Measurements from ENCODE around the gene TMEM134. TPM values are rescaled to one million over a fixed set of nuclear protein-coding genes. Genes with fewer than 3 reads are reported as not detected.

Gene TMEM134
- total RNA-seq, 1 experiment from 2014 or later = 52.2 TPM

DNA sequence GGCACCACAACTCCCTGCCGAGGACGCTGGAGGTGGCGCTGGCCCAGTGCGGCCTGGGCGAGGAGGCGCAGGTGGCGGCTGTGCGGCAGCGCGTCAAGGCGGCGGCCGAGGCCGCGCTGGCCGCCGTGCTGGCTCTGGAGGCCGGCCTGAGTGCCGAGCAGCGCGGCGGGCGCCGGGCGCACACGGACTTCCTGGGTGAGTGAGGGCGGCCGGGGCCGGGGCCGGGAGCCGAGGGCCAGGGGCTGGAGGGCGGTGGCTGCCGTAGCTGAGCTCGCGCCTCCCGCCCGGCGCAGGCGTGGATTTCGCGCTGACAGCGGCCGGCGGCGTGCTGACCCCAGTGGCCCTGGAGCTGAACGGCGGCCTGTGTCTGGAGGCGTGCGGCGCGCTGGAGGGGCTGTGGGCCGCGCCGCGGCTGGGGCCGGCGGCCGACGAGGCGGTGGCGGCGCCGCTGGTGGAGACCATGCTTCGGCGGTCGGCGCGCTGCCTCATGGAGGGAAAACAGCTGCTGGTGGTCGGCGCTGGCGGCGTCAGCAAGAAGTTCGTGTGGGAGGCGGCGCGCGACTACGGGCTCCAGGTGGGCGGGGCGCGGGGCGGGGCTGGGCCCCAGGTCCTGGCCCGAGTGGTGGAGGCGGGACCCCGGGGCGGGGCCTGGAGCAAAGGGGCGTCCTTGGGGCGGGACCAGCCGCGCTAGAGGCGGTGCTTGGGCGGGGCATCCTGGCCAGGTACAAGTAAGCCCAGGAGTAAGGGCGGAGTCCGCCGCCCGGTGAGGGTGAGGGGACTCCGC lies 48.2 kb downstream of the TMEM134 start:
- H3K9me3 Mint-ChIP-seq (ENCODE audit: unreplicated experiment) = no peaks in the 10 kb centered on the region
- peaks cover 13% of the 10 kb centered on the region for H3K4me1 ChIP-seq
- no peaks in the 10 kb centered on the region for H3K36me3 ChIP-seq (ENCODE audit: control insufficient read depth, insufficient read depth, low read length)
- POLR2A ChIA-PET = interaction anchor here (0.5 to 1.7 kb wide), 9 partner anchors 14 to 72 kb away, joined by 3 to 18 read pairs (median 6); partner anchors contain the start of genes AIP, CORO1B, POLD4 and PPP1CA
- no peaks in the 10 kb centered on the region for H3K9me3 ChIP-seq
- peak; percentile 99 to 100 for DNase-seq
- no peaks in the 10 kb centered on the region for H3K27me3 ChIP-seq (replicated peaks; ENCODE audit: control insufficient read depth, insufficient read depth, low read length)
- no peaks in the 10 kb centered on the region for H3K27me3 Mint-ChIP-seq (ENCODE audit: insufficient read depth, unreplicated experiment)
- H3K4me3 ChIP-seq (ENCODE audit: low read depth, low read length) = peak overlapping the region; percentile 59
- no TSS peak for BruUV-seq (replicated peaks)
- peaks cover 27% of the 10 kb centered on the region for H3K36me3 Mint-ChIP-seq (ENCODE audit: insufficient read depth, unreplicated experiment)
- H3K4me3 Mint-ChIP-seq (ENCODE audit: unreplicated experiment) = peak overlapping the region; percentile 71
- CTCF ChIA-PET = interaction anchor here (0.5 to 4.1 kb wide), 8 partner anchors 14 to 82 kb away, joined by 3 to 45 read pairs (median 3); partner anchors contain the start of genes CORO1B, PPP1CA and RAD9A
- intact Hi-C loops (cut with micrococcal nuclease; ENCODE audit: unreplicated experiment) = loop anchor here (1.0 to 2.0 kb wide), 4 partner anchors 9 to 48 kb away; partner anchors contain the start of gene TMEM134
- H3K27ac Mint-ChIP-seq (ENCODE audit: unreplicated experiment) = peak overlapping the region; percentile 68
- TF ChIP-seq, protein P1, sequence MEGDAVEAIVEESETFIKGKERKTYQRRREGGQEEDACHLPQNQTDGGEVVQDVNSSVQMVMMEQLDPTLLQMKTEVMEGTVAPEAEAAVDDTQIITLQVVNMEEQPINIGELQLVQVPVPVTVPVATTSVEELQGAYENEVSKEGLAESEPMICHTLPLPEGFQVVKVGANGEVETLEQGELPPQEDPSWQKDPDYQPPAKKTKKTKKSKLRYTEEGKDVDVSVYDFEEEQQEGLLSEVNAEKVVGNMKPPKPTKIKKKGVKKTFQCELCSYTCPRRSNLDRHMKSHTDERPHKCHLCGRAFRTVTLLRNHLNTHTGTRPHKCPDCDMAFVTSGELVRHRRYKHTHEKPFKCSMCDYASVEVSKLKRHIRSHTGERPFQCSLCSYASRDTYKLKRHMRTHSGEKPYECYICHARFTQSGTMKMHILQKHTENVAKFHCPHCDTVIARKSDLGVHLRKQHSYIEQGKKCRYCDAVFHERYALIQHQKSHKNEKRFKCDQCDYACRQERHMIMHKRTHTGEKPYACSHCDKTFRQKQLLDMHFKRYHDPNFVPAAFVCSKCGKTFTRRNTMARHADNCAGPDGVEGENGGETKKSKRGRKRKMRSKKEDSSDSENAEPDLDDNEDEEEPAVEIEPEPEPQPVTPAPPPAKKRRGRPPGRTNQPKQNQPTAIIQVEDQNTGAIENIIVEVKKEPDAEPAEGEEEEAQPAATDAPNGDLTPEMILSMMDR (IDR thresholded peaks at IDR 0.05; ENCODE audit: insufficient read depth in 1 of 2, low read depth in 1 of 2, low read length in 1 of 2, severe bottlenecking in 1 of 2, unreplicated experiment in 1 of 2) = no peak
- H3K4me1 Mint-ChIP-seq (ENCODE audit: low read depth, unreplicated experiment) = peaks cover 32% of the 10 kb centered on the region

DNA sequence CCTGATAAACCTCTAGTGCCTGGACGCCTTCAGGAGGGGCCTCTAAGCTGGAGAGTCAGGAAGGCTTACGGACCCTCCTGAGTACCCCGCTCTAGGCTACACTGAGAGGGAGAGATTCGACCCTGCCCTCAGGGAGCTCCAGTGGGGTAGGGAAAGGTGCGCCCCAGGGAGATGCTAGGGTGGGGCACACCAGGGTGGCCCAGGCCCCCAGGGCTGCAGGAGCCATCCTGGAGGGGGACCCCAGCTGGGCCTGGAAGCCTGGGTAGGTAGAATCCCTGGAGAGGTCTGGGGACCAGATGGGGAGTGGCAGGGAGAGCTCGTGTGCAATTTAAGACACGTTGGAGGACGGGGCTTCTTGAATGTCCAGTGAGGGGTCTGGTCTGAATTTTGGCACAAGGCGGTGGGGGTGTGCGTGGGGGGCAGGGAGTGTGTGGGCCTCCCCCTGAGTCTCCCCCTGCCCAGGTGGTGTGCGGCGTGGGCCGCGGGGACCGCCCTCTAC lies 48.9 kb downstream of the TMEM134 start:
- H3K27me3 Mint-ChIP-seq (ENCODE audit: insufficient read depth, unreplicated experiment) = no peaks in the 10 kb centered on the region
- TF ChIP-seq, protein P1 (IDR thresholded peaks at IDR 0.05; ENCODE audit: insufficient read depth in 1 of 2, low read depth in 1 of 2, low read length in 1 of 2, severe bottlenecking in 1 of 2, unreplicated experiment in 1 of 2) = no peak
- peak overlapping the region; percentile 68 for H3K27ac Mint-ChIP-seq (ENCODE audit: unreplicated experiment)
- DNase-seq = no peak
- intact Hi-C loops (cut with micrococcal nuclease; ENCODE audit: unreplicated experiment) = loop anchor here (2.0 kb wide), 1 partner anchor 49 kb away; the partner anchor contains the start of gene TMEM134
- Histone ChIP-seq H3K27me3 (replicated peaks; ENCODE audit: control insufficient read depth, insufficient read depth, low read length) (no peaks in the 10 kb centered on the region), H3K36me3 (ENCODE audit: control insufficient read depth, insufficient read depth, low read length) (no peaks in the 10 kb centered on the region), H3K4me3 (ENCODE audit: low read depth, low read length) (peak overlapping the region; percentile 59), H3K9me3 (no peaks in the 10 kb centered on the region), H3K4me1 (peaks cover 13% of the 10 kb centered on the region)
- peaks cover 29% of the 10 kb centered on the region for H3K36me3 Mint-ChIP-seq (ENCODE audit: insufficient read depth, unreplicated experiment)
- no peaks in the 10 kb centered on the region for H3K9me3 Mint-ChIP-seq (ENCODE audit: unreplicated experiment)
- peaks cover 33% of the 10 kb centered on the region for H3K4me1 Mint-ChIP-seq (ENCODE audit: low read depth, unreplicated experiment)
- BruUV-seq (replicated peaks) = TSS peak; percentile 39
- H3K4me3 Mint-ChIP-seq (ENCODE audit: unreplicated experiment) = peak overlapping the region; percentile 71
- CTCF ChIA-PET = interaction anchor here (0.5 to 4.1 kb wide), 6 partner anchors 13 to 69 kb away, joined by 3 to 45 read pairs (median 4); partner anchors contain the start of genes CORO1B, PPP1CA and RAD9A
- POLR2A ChIA-PET = interaction anchor here (0.6 to 1.7 kb wide), 5 partner anchors 13 to 88 kb away, joined by 3 to 18 read pairs (median 6); partner anchors contain the start of genes CDK2AP2, CORO1B and PPP1CA

All from Caco-2 (cell line).